Raji (cell line): ENCODE measurements around the gene TSHR.
A peak's percentile ranks its signal among the peaks of the same experiment; 100 is the strongest.

Source experiments
- POLR2A ChIP-seq: IDR thresholded peaks from 2 replicates; pipeline ENCODE4 v1.6.1; 2011; ENCODE audit warnings: low read depth, low read length, control low read depth; ENCODE audit not compliant: insufficient read depth

The TSHR gene

GRCh38 chr14:81169267-81169666 is 213.8 kb downstream of the TSHR start:
- TF ChIP-seq POLR2A, result no peak

- TF ChIP-seq POLR2A, result no peak
Observed at GRCh38 chr14:81169711-81170103, 214.3 kb downstream of the TSHR start.

GRCh38 chr14:81170104-81170828 is 214.8 kb downstream of the TSHR start:
- TF ChIP-seq POLR2A, result peak; percentile 90

GRCh38 chr14:81170829-81171195 is 215.4 kb downstream of the TSHR start:
- TF ChIP-seq POLR2A, result no peak

GRCh38 chr14:81172353-81172752 is 216.9 kb downstream of the TSHR start:
- no peak for TF ChIP-seq POLR2A

- no peak for TF ChIP-seq POLR2A
Observed at GRCh38 chr14:81172881-81173280, 217.5 kb downstream of the TSHR start.

- no peak for TF ChIP-seq POLR2A
Observed at GRCh38 chr14:81176241-81176640, 220.8 kb downstream of the TSHR start.

GRCh38 chr14:81177225-81177624 is 221.8 kb downstream of the TSHR start:
- no peak for TF ChIP-seq POLR2A

- TF ChIP-seq POLR2A, result no peak
Observed at GRCh38 chr14:81178063-81178462, 222.6 kb downstream of the TSHR start.

GRCh38 chr14:81179631-81180030 is 224.2 kb downstream of the TSHR start:
- no peak for TF ChIP-seq POLR2A

GRCh38 chr14:81187832-81188522 is 232.6 kb downstream of the TSHR start:
- no peak for TF ChIP-seq POLR2A

GRCh38 chr14:81192594-81192993 is 237.2 kb downstream of the TSHR start:
- no peak for TF ChIP-seq POLR2A

GRCh38 chr14:81193924-81194633 is 238.7 kb downstream of the TSHR start:
- no peak for TF ChIP-seq POLR2A
